ENCODE results near the gene MCF2L2. TPM values are rescaled to one million over a fixed set of nuclear protein-coding genes. Genes with fewer than 3 reads are reported as not detected.
A peak's percentile ranks its signal among the peaks of the same experiment; 100 is the strongest.

Gene MCF2L2
- total and polyA plus RNA-seq, 9 donors, result 0.12 to 2.2 (median 0.61) TPM

GRCh38 chr3:183129243-183129642 is 299.2 kb downstream of the MCF2L2 start:
- TF ChIP-seq EP300 (IDR thresholded peaks at IDR 0.05) (no peak), CTCF (IDR thresholded peaks at IDR 0.05) (no peak), POLR2A (IDR thresholded peaks at IDR 0.05) (no peak)
- no peak overlapping the region for H3K4me3 ChIP-seq
- WGBS, 3 donors, result 90 to 98% (median 95%) methylated on average over 1 of the region's 1 CpG
- intact Hi-C loops (cut with DNase I), result loop anchor here in 1 of 4 donors (10.0 kb wide), 1 partner anchor 256 kb away; no protein-coding TSS in a partner anchor
- no peak for DNase-seq
- H3K9me3 ChIP-seq, result peaks cover 0 to 4% of the 10 kb centered on the region in 2 donors
- no peak overlapping the region for H3K27ac ChIP-seq
- no peaks in the 10 kb centered on the region for H3K4me1 ChIP-seq (ENCODE audit: insufficient read depth)
- no peaks in the 10 kb centered on the region for H3K36me3 ChIP-seq
- H3K27me3 ChIP-seq, result no peaks in the 10 kb centered on the region

- intact Hi-C loops (cut with DNase I), result loop anchor here in 1 of 4 donors (10.0 kb wide), 1 partner anchor 256 kb away; no protein-coding TSS in a partner anchor
Measured at GRCh38 chr3:183128709-183129108, 299.7 kb downstream of the MCF2L2 start.

More at GRCh38 chr3:183128709-183129108, 299.7 kb downstream of the MCF2L2 start:
- Histone ChIP-seq H3K27ac (no peak overlapping the region), H3K4me3 (no peak overlapping the region), H3K27me3 (no peaks in the 10 kb centered on the region), H3K9me3 (peaks cover 0 to 4% of the 10 kb centered on the region in 2 donors), H3K36me3 (no peaks in the 10 kb centered on the region), H3K4me1 (ENCODE audit: insufficient read depth) (no peaks in the 10 kb centered on the region)
- DNase-seq, result no peak
- TF ChIP-seq EP300 (IDR thresholded peaks at IDR 0.05) (no peak), POLR2A (IDR thresholded peaks at IDR 0.05) (no peak), CTCF (IDR thresholded peaks at IDR 0.05) (no peak)
- 96 to 98% (median 98%) methylated on average over 3 of the region's 3 CpGs for WGBS, 3 donors

Small RNA genes lying within 50 kb of the gene (small RNA-seq; reads per million reads assigned to genes)
- gene RF00092, result not detected
- gene RF00394, result not detected
- not detected for gene RF01241
- not detected for gene RNA5SP151
- gene SNORA63D, result 2.8 reads per million, percentile 75 among the genes with 10 or more reads in this experiment

Other genes starting within 250 kb of the MCF2L2 start
- 10 to 100 TPM in 1 of 7 donors, 1 to 10 TPM in 6; 6.0 to 12.9 (median 7.6) TPM for gene B3GNT5, start 175.4 kb downstream of the MCF2L2 start, total RNA-seq
- gene B3GNT5, start 175.4 kb downstream of the MCF2L2 start, polyA plus RNA-seq, result 1 to 10 TPM; 4.1 to 4.8 TPM
- 1 to 10 TPM in 2 of 7 donors, under 1 TPM in 5; 0.35 to 3.9 (median 0.92) TPM for gene KLHL6, start 127.1 kb upstream of the MCF2L2 start, total RNA-seq
- 1 to 10 TPM in 1 of 2 donors, under 1 TPM in 1; 0.21 to 2.7 TPM for gene KLHL6, start 127.1 kb upstream of the MCF2L2 start, polyA plus RNA-seq
- 100 to 1,000 TPM in 2 of 7 donors, 10 to 100 TPM in 5; 45.7 to 135 (median 79.1) TPM for gene KLHL24, start 207.0 kb upstream of the MCF2L2 start, total RNA-seq
- gene KLHL24, start 207.0 kb upstream of the MCF2L2 start, polyA plus RNA-seq, result 10 to 100 TPM; 17.7 to 22.5 TPM